HG02571 (cell line): ENCODE data around the gene AP2A2.

ENCODE experiments used
- ATAC-seq: cut with Tn5 transposase; IDR thresholded peaks from one replicate; pipeline ENCODE4 v1.9.1; 2021; ENCODE audit warnings: mild to moderate bottlenecking, moderate library complexity; ENCODE audit not compliant: unreplicated experiment

Gene AP2A2

GRCh38 chr11:995044-995751, 69.5 kb downstream of the AP2A2 start:
- ATAC-seq, result no peak

GRCh38 chr11:995752-996420, 70.2 kb downstream of the AP2A2 start:
- no peak for ATAC-seq

GRCh38 chr11:996681-997080, 71.0 kb downstream of the AP2A2 start:
- no peak for ATAC-seq

GRCh38 chr11:997907-998306, 72.2 kb downstream of the AP2A2 start:
- no peak for ATAC-seq

GRCh38 chr11:999009-999408, 73.3 kb downstream of the AP2A2 start:
- no peak for ATAC-seq

- ATAC-seq, result no peak
Measured at GRCh38 chr11:1000357-1001278, 74.9 kb downstream of the AP2A2 start.

- no peak for ATAC-seq
Measured at GRCh38 chr11:1001617-1002405, 76.1 kb downstream of the AP2A2 start.

GRCh38 chr11:1002406-1002984, 76.8 kb downstream of the AP2A2 start:
- no peak for ATAC-seq

GRCh38 chr11:1003159-1003558, 77.5 kb downstream of the AP2A2 start:
- ATAC-seq, result no peak

- no peak for ATAC-seq
Measured at GRCh38 chr11:1005928-1006327, 80.3 kb downstream of the AP2A2 start.

- ATAC-seq, result no peak
Measured at GRCh38 chr11:1006762-1007161, 81.1 kb downstream of the AP2A2 start.

GRCh38 chr11:1007279-1007678, 81.6 kb downstream of the AP2A2 start:
- ATAC-seq, result no peak

- no peak for ATAC-seq
Measured at GRCh38 chr11:1008001-1008802, 82.5 kb downstream of the AP2A2 start.

- no peak for ATAC-seq
Measured at GRCh38 chr11:1008803-1009145, 83.1 kb downstream of the AP2A2 start.

GRCh38 chr11:1009371-1009770, 83.7 kb downstream of the AP2A2 start:
- no peak for ATAC-seq

- no peak for ATAC-seq
Measured at GRCh38 chr11:1009991-1010390, 84.3 kb downstream of the AP2A2 start.

GRCh38 chr11:1010551-1011319, 85.1 kb downstream of the AP2A2 start:
- no peak for ATAC-seq

GRCh38 chr11:1011320-1011698, 85.6 kb downstream of the AP2A2 start:
- no peak for ATAC-seq

- no peak for ATAC-seq
Measured at GRCh38 chr11:1012291-1012690, 86.6 kb downstream of the AP2A2 start.
